Erythroblast (primary cell): ENCODE results near the gene LKAAEAR1.

Source experiments
- GATA1 ChIP-seq: IDR thresholded peaks from 2 replicates; pipeline ENCODE4 v1.6.1; 2011; ENCODE audit warnings: low read depth, mild to moderate bottlenecking, control low read depth, low read length, moderate library complexity
- POLR2A ChIP-seq: IDR thresholded peaks from 2 replicates; pipeline ENCODE4 v1.6.1; 2011; ENCODE audit warnings: mild to moderate bottlenecking, low read length

GRCh38 chr20:64071341-64072332 lies 12.6 kb downstream of the LKAAEAR1 start:
- TF ChIP-seq POLR2A (no peak), GATA1 (no peak)
